PC-3 (cell line): ENCODE measurements around the gene DNAJB2.

ENCODE experiments used
- CTCF ChIP-seq: fragments of 300-600 bp; sonication (generic); conservative IDR thresholded peaks from 2 replicates; pipeline ENCODE4 v1.5.1; 2017; ENCODE audit warnings: antibody characterized with exemption, low read depth, mild to moderate bottlenecking, low read length
- EZH2 ChIP-seq: fragments of 300-600 bp; sonication (generic); IDR thresholded peaks from one replicate; pipeline ENCODE4 v1.6.1; 2017; ENCODE audit warnings: antibody characterized with exemption, mild to moderate bottlenecking, low read length; ENCODE audit not compliant: unreplicated experiment
- EZH2phosphoT487 ChIP-seq: fragments of 300-600 bp; sonication (generic); IDR thresholded peaks from 2 replicates; pipeline ENCODE4 v1.6.1; 2018; ENCODE audit warnings: mild to moderate bottlenecking, antibody characterized with exemption, low read length, borderline replicate concordance

GRCh38 chr2:219282375-219282774 lies 3.2 kb downstream of the DNAJB2 start:
- TF ChIP-seq CTCF (no peak), EZH2phosphoT487 (no peak), EZH2 (no peak)
